Right cardiac atrium (tissue), 5 donors: ENCODE data around the gene PLA2G4A. TPM values are rescaled to one million over a fixed set of nuclear protein-coding genes. Genes with fewer than 3 reads are reported as not detected.

Experiments
- ATAC-seq, 2 donors: fragments of 200-7000 bp; cut with Tn5 transposase; one replicate each; pipeline versions ENCODE4 v1.8.0 to v1.9.1; 2020; ENCODE audit warnings: moderate library complexity in 2 of 2, mild to moderate bottlenecking in 1 of 2
- DNase-seq, 3 donors: peaks; one replicate each; pipeline ENCODE4 v3.0.0-alpha.2; 2020
- H3K27ac ChIP-seq: one replicate; pipeline ENCODE4 v1.5.1; 2013; ENCODE audit warnings: mild to moderate bottlenecking, low read length, control low read depth, moderate library complexity
- H3K27me3 ChIP-seq: one replicate; pipeline ENCODE4 v1.6.1; 2013; ENCODE audit not compliant: control insufficient read depth, insufficient read depth
- H3K4me1 ChIP-seq: one replicate; pipeline ENCODE4 v1.6.1; 2013; ENCODE audit warnings: low read length; ENCODE audit not compliant: control insufficient read depth, insufficient read depth
- H3K4me3 ChIP-seq: one replicate; pipeline ENCODE4 v1.5.1; 2013; ENCODE audit warnings: low read length, control low read depth
- H3K9me3 ChIP-seq: one replicate; pipeline ENCODE4 v1.6.1; 2013; ENCODE audit warnings: low read length; ENCODE audit not compliant: control insufficient read depth
- WGBS: extraction: QIAGEN DNeasy Blood & Tissue Kit; methylation state at CpG from one replicate; pipeline ENCODE4 v1.1.7; 2013; 5-methylcytosine and 5-hydroxymethylcytosine counted together
- intact Hi-C, 4 donors: fragments of 100-400 bp; cut with DNase I; formaldehyde crosslinking; loops; one replicate each; pipeline versions ENCODE4 v1.11.0 to v1.14.0; 2022 to 2023
- polyA plus RNA-seq: library from polyadenylated mRNA; stranded (reverse); fragments of 200-250 nt; gene quantifications from one replicate; pipeline ENCODE4 v1.2.3, GENCODE V29; 2013
- total RNA-seq, 4 donors: library from RNA; stranded (reverse); fragmentation: NEBNext Ultra II Directional; extraction: Animal tissue kit (Norgen Biotek cat#: 25700); gene quantifications; one replicate each; pipeline ENCODE4 v1.2.1, GENCODE V29; 2021
- donor health status: healthy with polysubstance abuse.
- donor health status: DM: no; HTN: yes; CAD: no.
- donor health status: DM: no; HTN: no; CAD: no.
- donor health status: DM: no; HTN: yes; CAD: no; lungs with severe emphysema.
- donor health status: DM: yes; HTN: yes; CAD: no.

Gene PLA2G4A
- total and polyA plus RNA-seq, 5 donors, result 3.2 to 8.4 (median 6.7) TPM

DNA sequence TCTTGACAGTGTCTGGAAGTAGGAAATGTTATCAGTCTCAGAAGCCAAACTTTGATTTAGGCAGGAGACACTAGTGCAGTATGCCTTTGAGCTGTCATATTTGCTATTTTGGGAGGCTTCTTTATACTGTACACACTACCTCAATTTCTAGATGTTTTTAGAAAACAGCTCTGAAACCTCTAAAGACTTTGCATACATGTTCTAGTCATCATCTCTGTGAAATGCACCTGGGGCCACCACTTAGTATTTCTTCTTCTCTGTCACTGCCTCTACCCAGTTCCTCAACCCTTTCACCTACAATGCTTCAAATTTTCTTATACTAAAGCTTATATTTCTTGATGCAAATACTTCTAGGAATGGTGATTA is 29.1 kb upstream of the PLA2G4A start:
- no peak for DNase-seq
- ATAC-seq, result no peak
- Histone ChIP-seq H3K4me3 (no peak overlapping the region), H3K27ac (no peak overlapping the region), H3K9me3 (no peaks in the 10 kb centered on the region), H3K4me1 (no peaks in the 10 kb centered on the region), H3K27me3 (no peaks in the 10 kb centered on the region)
- intact Hi-C loops, result no loop called here

DNA sequence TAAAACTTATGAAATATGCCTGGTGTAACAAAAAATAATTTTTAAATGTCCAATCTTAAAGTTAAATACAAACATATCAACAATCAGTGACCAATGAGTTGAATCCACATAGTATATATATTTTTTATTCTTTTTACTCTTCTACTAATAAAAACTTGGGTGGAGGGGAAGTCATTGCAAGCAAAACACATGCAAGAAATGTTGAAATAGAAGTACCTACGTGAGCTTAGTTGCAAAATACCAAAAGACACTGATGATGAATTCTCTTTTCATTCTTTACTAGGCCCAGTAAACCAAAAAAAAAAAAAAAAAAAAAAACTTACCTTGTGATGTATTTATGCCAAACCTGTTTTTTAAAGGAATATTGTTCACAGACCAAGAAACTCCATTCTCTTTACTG is 26.4 kb upstream of the PLA2G4A start:
- DNase-seq (no peak), ATAC-seq (no peak)
- Histone ChIP-seq H3K27me3 (no peaks in the 10 kb centered on the region), H3K4me3 (no peak overlapping the region), H3K9me3 (no peaks in the 10 kb centered on the region), H3K27ac (no peak overlapping the region), H3K4me1 (no peaks in the 10 kb centered on the region)
- intact Hi-C loops, result no loop called here
- 67% methylated on average over 1 of the region's 1 CpG for WGBS

DNA sequence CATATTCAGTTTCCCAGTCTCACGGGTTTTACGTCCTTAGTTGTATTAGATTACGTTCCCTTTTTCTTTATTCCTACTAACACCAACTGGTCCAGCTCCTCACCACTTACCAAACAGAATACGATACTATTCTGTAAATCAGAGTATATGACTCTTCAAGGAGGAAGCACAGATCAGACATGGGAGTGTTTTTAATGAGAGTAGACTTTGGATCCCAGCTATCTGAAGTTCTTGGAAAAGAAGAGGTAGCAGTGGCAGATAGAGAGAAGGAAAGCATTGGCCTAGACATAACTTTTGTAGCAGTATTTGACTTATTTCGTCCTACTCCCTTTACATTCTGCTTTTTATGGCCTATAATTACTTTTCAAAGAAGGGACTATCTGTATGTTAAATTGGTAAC is 24.1 kb upstream of the PLA2G4A start:
- no peaks in the 10 kb centered on the region for H3K9me3 ChIP-seq
- H3K27me3 ChIP-seq, result no peaks in the 10 kb centered on the region
- no peak for DNase-seq
- no peak overlapping the region for H3K27ac ChIP-seq
- ATAC-seq, result no peak
- no peak overlapping the region for H3K4me3 ChIP-seq
- intact Hi-C loops, result no loop called here
- WGBS, result 72% methylated on average over 5 of the region's 5 CpGs
- no peaks in the 10 kb centered on the region for H3K4me1 ChIP-seq

DNA sequence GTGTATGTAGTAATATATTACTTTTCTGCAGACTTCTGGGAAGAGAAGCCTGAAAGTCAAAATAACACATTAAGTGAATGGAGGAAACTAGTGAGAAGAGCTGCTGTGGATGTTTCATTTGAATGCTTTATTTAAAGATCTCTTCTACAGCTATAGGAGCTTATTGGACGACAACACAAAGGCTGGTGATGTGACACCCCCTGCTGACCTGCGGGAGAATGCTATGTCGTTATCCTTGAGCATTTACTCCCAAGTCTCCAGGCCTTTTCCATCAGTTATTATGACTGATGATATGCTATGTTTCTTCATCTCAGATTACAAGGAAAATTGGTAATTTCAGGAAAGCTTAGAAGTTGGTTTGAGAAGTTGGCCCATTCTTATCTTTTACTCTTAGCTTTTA is 22.3 kb upstream of the PLA2G4A start:
- ATAC-seq (peak in 1 of 2 donors; percentile 59), DNase-seq (peak; percentile 13 to 50 (median 29))
- no peaks in the 10 kb centered on the region for H3K4me1 ChIP-seq
- 21% methylated on average over 3 of the region's 3 CpGs for WGBS
- H3K4me3 ChIP-seq, result no peak overlapping the region
- no peaks in the 10 kb centered on the region for H3K9me3 ChIP-seq
- H3K27ac ChIP-seq, result no peak overlapping the region
- intact Hi-C loops, result no loop called here
- H3K27me3 ChIP-seq, result no peaks in the 10 kb centered on the region

DNA sequence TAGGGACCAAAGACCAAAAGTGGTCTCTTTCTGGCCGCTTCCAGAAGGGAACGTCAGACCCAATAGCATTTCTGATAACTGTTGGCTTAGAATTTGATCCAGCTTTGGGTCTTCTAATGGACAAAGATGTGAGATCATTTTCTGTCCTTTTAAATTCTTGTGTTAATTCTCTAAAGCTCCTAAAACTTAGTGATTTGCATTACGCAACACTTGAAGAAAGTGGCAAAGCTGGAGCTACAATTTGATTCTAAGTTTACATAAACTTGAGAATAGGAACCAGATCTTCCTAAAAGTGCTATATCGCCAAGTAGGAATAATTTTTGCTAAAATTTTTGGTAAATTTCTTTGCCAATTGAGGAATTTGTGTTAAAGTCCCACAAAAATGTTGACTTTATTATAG is 21.6 kb upstream of the PLA2G4A start:
- intact Hi-C loops, result no loop called here
- 79% methylated on average over 4 of the region's 4 CpGs for WGBS
- no peaks in the 10 kb centered on the region for H3K4me1 ChIP-seq
- no peak for DNase-seq
- no peak overlapping the region for H3K4me3 ChIP-seq
- no peak overlapping the region for H3K27ac ChIP-seq
- no peak for ATAC-seq
- H3K27me3 ChIP-seq, result no peaks in the 10 kb centered on the region
- H3K9me3 ChIP-seq, result no peaks in the 10 kb centered on the region

DNA sequence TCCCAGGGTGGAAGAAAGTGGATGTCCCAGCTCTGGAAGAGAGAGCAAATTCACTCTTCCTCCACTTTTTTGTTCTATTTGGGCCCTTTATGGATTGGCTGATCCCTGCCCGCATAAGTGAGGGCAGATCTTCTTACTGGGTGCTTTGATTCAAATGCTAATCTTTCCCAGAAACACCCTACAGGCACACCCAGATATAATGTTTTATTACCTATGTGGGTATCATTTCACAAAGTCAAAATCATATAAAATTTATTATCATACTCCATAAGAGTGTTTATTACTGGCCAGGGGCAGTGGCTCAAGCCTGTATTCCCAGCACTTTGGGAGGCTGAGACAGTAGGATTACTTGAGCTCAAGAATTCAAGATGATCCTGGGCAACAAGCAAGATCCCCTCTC is 16.9 kb upstream of the PLA2G4A start:
- DNase-seq, result no peak
- H3K4me3 ChIP-seq, result no peak overlapping the region
- intact Hi-C loops, result no loop called here
- no peak for ATAC-seq
- no peaks in the 10 kb centered on the region for H3K4me1 ChIP-seq
- no peaks in the 10 kb centered on the region for H3K9me3 ChIP-seq
- 93% methylated on average over 1 of the region's 1 CpG for WGBS
- H3K27ac ChIP-seq, result no peak overlapping the region
- H3K27me3 ChIP-seq, result no peaks in the 10 kb centered on the region

DNA sequence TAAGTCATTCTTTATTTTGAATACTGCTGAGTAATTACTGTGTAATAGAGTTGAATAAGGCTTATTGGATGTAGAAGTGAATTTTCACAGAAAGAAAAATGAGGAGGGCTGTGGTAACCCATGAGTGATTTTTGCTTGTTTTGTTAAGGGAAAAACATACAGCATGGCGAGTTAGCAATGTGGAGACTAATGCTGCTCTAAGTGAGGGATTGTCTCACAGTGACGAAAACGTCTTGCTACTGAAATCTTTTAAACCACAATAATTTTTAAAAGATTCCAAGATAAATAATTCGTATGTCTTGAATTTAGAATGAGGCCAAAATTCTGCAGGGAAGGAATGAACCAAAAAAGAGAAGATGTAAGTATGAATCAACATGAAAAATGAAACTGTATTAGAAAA is 16.2 kb upstream of the PLA2G4A start:
- Histone ChIP-seq H3K4me3 (no peak overlapping the region), H3K27ac (no peak overlapping the region), H3K4me1 (no peaks in the 10 kb centered on the region), H3K27me3 (no peaks in the 10 kb centered on the region), H3K9me3 (no peaks in the 10 kb centered on the region)
- DNase-seq, result no peak
- 68% methylated on average over 4 of the region's 4 CpGs for WGBS
- no peak for ATAC-seq
- intact Hi-C loops, result no loop called here

DNA sequence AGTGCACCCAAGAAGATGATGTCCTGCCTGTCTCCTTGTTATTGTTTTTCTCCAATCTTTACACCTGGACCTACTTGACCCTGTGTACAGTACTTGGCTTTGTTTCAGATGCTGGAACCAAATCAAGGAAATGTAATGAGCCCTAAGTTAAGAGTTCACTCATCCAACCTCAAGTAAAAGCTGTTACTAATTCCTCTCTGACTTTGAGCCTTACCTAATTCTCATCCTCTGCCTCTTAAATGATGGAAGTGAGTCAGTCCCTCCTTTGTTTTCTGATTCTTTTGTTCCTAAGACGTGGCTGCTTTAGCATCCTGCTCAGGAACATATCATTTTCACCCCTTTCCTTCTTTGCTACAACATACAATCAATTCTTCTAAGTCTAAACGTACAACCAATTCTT is 15.3 kb upstream of the PLA2G4A start:
- H3K9me3 ChIP-seq, result no peaks in the 10 kb centered on the region
- H3K27ac ChIP-seq, result no peak overlapping the region
- H3K27me3 ChIP-seq, result no peaks in the 10 kb centered on the region
- H3K4me1 ChIP-seq, result no peaks in the 10 kb centered on the region
- ATAC-seq (no peak), DNase-seq (no peak)
- intact Hi-C loops, result no loop called here
- H3K4me3 ChIP-seq, result no peak overlapping the region
- 61% methylated on average over 2 of the region's 2 CpGs for WGBS

DNA sequence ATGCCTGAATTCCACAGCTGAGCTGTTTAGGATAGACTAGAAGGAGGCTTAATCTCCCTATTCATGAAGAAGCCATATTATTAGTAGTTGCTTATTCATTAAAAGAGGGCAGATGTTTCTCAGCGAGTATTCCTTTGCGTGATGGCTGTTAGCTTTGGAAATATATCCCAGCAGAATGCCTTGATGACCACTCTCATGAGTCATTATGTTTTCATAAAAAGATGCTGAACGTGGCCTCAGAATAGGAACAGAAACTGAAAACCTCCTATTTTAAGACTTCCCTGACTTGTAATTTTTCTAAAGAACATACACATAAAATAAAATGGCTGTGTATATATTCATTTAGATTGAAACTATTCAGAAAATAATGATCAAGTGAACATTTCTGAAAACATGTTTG is 9.6 kb upstream of the PLA2G4A start:
- Histone ChIP-seq H3K4me3 (no peak overlapping the region), H3K9me3 (no peaks in the 10 kb centered on the region), H3K27ac (no peak overlapping the region), H3K4me1 (no peaks in the 10 kb centered on the region), H3K27me3 (no peaks in the 10 kb centered on the region)
- DNase-seq, result no peak
- ATAC-seq, result no peak
- 60% methylated on average over 3 of the region's 3 CpGs for WGBS
- intact Hi-C loops, result no loop called here

DNA sequence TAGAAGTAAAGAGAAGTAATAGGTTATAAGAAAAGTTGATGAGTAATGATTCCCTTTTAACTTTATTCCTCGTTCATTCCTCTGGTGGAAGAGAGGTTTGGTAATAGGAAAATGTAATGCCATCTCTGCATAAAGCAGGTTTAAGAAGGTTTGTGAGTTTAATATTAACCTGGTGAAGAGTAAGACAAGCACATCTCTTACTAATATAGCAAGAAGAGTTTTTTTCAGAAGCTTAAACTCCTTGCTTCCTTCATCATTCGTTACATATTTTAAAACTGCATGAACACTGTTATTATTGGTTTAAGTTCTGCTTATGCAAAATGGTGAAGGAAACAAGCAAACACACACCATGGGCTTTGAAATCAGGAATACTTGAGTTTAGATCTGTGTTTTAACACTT is 9.2 kb upstream of the PLA2G4A start:
- ATAC-seq (no peak), DNase-seq (no peak)
- H3K27me3 ChIP-seq, result no peaks in the 10 kb centered on the region
- H3K4me3 ChIP-seq, result no peak overlapping the region
- no peaks in the 10 kb centered on the region for H3K9me3 ChIP-seq
- intact Hi-C loops, result no loop called here
- H3K4me1 ChIP-seq, result no peaks in the 10 kb centered on the region
- 73% methylated on average over 2 of the region's 2 CpGs for WGBS
- H3K27ac ChIP-seq, result no peak overlapping the region

DNA sequence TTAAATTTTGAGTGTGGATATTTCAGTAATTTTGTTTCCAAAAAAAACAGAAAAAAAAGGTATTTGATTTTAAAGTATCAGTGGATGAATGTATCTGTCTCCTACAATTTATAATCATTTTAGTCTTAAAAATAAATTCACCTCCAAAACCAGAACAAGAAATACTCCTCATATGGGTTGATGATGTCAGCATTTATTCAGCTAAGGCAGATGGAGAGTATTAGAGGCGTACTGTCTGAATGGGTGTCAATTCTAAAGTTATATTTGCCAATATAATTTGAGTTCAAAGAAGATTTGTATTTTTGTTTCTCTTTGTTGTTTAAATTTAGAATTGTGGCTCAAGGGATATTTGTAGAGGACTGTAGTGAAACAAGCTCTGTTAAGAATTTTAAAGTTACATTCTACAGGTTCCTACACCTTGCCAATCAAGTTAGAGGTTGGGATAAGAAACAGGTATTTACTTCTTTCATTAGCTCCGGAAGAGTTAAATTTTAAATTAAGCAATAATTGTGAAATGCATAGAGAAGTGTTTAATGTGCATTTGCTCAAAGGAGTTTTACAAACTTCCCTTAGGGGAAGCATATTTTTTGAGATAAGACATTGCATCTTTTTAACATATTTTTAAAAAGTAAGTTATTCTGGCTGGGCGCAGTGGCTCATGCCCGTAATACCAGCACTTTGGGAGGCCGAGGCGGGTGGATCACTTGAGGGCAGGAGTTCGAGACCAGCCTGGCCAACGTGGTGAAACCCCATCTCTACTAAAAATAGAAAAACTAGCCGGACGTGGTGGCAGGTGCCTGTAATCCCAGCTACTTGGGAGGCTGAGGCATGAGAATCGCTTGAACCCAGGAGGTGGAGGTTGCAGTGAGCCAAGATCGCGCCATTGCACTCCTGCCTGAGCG is 1.2 kb downstream of the PLA2G4A start:
- no peaks in the 10 kb centered on the region for H3K27me3 ChIP-seq
- no peaks in the 10 kb centered on the region for H3K4me1 ChIP-seq
- ATAC-seq (no peak), DNase-seq (peak in 2 of 3 donors; percentile 18 to 22)
- H3K9me3 ChIP-seq, result no peaks in the 10 kb centered on the region
- H3K27ac ChIP-seq, result no peak overlapping the region
- 69% methylated on average over 14 of the region's 14 CpGs for WGBS
- intact Hi-C loops, result no loop called here
- H3K4me3 ChIP-seq, result peak overlapping the region; percentile 68

DNA sequence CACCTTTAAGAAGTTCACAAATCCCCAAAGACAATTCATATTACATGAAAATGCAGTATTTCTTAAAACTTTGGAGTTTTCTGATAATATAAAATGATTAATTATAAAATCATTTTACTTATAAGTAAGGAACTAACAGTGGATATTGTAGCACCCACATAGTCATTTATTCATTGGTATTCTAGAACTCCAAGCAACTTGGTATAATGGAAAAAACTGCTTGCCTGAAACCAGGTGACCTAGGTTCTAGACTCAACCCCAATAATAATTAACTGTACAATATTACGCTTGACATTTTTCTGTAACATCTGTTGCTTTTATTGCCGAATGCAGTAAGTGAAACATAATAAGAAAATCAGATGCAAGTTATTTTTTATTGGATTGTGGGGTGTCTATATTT is 2.4 kb downstream of the PLA2G4A start:
- H3K27me3 ChIP-seq, result no peaks in the 10 kb centered on the region
- no peak for DNase-seq
- H3K4me1 ChIP-seq, result no peaks in the 10 kb centered on the region
- no peak for ATAC-seq
- WGBS, result 91% methylated on average over 2 of the region's 2 CpGs
- H3K9me3 ChIP-seq, result no peaks in the 10 kb centered on the region
- no peak overlapping the region for H3K4me3 ChIP-seq
- intact Hi-C loops, result no loop called here
- no peak overlapping the region for H3K27ac ChIP-seq
